Epithelial cell of esophagus (primary cell): Measurements from ENCODE around the gene HES5.

ENCODE experiments used
- DNase-seq: peaks from one replicate; pipeline ENCODE4 v3.0.0; 2010; ENCODE audit warnings: low read depth
- H3K4me3 ChIP-seq: 2 replicates; pipeline ENCODE4 v1.5.1; 2011; ENCODE audit warnings: mild to moderate bottlenecking, low read length, control low read depth
- CTCF ChIP-seq: IDR thresholded peaks from 2 replicates; pipeline ENCODE4 v1.5.1; 2011; ENCODE audit warnings: low read depth, mild to moderate bottlenecking, low read length, control low read depth, inconsistent platforms; ENCODE audit not compliant: insufficient read depth; ENCODE audit errors: missing control alignments

Gene HES5

GRCh38 chr1:2509589-2509988 is 20.5 kb downstream of the HES5 start:
- no peak for TF ChIP-seq CTCF
- H3K4me3 ChIP-seq = no peak overlapping the region
- no peak for DNase-seq

GRCh38 chr1:2508751-2509150 is 21.3 kb downstream of the HES5 start:
- DNase-seq = no peak
- no peak for TF ChIP-seq CTCF
- no peak overlapping the region for H3K4me3 ChIP-seq

GRCh38 chr1:2508180-2508579 is 21.9 kb downstream of the HES5 start:
- DNase-seq = no peak
- no peak overlapping the region for H3K4me3 ChIP-seq
- TF ChIP-seq CTCF = no peak

GRCh38 chr1:2507744-2508155 is 22.3 kb downstream of the HES5 start:
- DNase-seq = no peak
- no peak overlapping the region for H3K4me3 ChIP-seq
- no peak for TF ChIP-seq CTCF

GRCh38 chr1:2506901-2507565 is 23.0 kb downstream of the HES5 start:
- TF ChIP-seq CTCF = no peak
- H3K4me3 ChIP-seq = no peak overlapping the region
- DNase-seq = no peak

- peak; percentile 42 for DNase-seq
- TF ChIP-seq CTCF = no peak
- no peak overlapping the region for H3K4me3 ChIP-seq
Measured at GRCh38 chr1:2506007-2506860, 23.8 kb downstream of the HES5 start.
